ENCODE measurements around the gene MT3. TPM values are rescaled to one million over a fixed set of nuclear protein-coding genes. Genes with fewer than 3 reads are reported as not detected.
A peak's percentile ranks its signal among the peaks of the same experiment; 100 is the strongest.

Gene MT3
- total RNA-seq, 1 experiment from 2014 or later = not detected

DNA sequence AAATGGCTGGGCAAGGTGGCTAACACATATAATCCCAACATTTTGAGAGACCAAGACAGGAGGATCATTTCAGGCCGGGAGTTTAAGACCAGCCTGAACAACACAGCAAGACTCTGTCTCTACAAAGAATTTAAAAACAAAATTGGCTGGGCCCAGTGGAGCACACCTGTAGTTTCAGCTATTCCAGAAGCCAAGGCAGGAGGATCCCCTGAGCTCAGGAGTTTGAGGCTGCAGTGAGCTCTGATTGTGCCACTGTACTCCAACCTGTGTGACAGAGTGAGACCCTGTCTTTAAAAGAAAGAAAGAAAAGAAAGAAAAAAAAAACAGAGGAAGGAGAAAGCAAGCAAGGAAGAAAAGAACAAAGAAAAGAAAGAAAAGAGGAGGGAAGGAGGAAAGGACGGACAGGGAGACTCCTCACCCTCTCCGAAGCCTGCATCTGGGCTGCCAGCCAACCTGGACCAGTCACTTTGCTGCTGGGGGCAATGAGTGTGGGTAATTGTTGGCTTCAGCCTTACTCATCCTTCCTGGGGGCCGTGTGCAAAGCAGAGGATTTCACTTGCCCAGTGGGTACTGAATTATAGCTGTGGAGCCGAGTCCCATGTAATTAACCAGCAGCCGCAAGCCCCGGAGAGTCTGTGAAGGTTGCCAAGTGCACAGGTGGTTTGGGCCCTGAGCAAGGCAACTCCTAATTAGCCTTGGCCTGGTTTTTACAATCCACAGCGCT is 31.1 kb upstream of the MT3 start:
- Histone ChIP-seq H3K4me2 (no peak overlapping the region), H3K79me2 (ENCODE audit: low read depth) (no peaks in the 10 kb centered on the region), H3K36me3 (ENCODE audit: low read depth) (no peaks in the 10 kb centered on the region), H4K20me1 (ENCODE audit: insufficient read depth) (no peaks in the 10 kb centered on the region), H3K27ac (no peak overlapping the region), H3K4me1 (replicated peaks; ENCODE audit: insufficient read depth) (no peaks in the 10 kb centered on the region), H3F3A (ENCODE audit: insufficient read depth, low read depth) (no peaks in the 10 kb centered on the region), H3K27me3 (ENCODE audit: insufficient read depth, low read depth) (peaks cover 18% of the 10 kb centered on the region; the same call in 1 of the 2 replicates), H2AFZ (no peak overlapping the region), H3K4me3 (no peak overlapping the region), H3K9me3 (ENCODE audit: insufficient read depth, low read depth) (no peaks in the 10 kb centered on the region), H3K9me2 (ENCODE audit: insufficient read depth) (no peaks in the 10 kb centered on the region)
- BruUV-seq (replicated peaks) = no TSS peak
- peak in 1 of 2 experiments; percentile 9 for DNase-seq
- POLR2A ChIA-PET (ENCODE audit: unreplicated experiment) = no interaction called here
- intact Hi-C loops (cut with micrococcal nuclease; ENCODE audit: unreplicated experiment) = no loop called here
- TF ChIP-seq, protein P1, sequence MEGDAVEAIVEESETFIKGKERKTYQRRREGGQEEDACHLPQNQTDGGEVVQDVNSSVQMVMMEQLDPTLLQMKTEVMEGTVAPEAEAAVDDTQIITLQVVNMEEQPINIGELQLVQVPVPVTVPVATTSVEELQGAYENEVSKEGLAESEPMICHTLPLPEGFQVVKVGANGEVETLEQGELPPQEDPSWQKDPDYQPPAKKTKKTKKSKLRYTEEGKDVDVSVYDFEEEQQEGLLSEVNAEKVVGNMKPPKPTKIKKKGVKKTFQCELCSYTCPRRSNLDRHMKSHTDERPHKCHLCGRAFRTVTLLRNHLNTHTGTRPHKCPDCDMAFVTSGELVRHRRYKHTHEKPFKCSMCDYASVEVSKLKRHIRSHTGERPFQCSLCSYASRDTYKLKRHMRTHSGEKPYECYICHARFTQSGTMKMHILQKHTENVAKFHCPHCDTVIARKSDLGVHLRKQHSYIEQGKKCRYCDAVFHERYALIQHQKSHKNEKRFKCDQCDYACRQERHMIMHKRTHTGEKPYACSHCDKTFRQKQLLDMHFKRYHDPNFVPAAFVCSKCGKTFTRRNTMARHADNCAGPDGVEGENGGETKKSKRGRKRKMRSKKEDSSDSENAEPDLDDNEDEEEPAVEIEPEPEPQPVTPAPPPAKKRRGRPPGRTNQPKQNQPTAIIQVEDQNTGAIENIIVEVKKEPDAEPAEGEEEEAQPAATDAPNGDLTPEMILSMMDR (conservative IDR thresholded peaks at IDR 0.05) = no peak
- no peak for TF ChIP-seq EZH2 (IDR thresholded peaks at IDR 0.05; ENCODE audit: low read depth)
- CTCF ChIA-PET = no interaction called here

DNA sequence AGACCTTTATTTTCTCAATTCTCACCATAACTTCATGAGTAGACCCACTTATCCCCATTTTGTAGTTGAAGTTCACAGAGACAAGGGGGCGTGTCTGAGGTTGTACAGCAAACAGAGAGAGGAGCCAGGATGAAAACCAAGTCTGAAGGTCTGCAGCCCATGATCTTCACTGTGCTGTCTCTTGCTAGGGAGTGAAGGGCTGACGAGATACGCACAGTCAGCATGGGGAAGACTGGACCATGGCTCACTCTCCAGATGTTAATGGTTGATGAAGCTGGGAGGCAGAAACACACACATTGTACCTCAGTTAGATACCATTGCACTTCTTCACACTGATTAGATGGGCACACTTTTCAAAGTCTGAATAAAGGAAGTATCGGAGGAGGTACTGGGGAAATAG is 30.2 kb upstream of the MT3 start:
- Histone ChIP-seq H3K36me3 (ENCODE audit: low read depth) (no peaks in the 10 kb centered on the region), H3K4me3 (no peak overlapping the region), H3K4me2 (no peak overlapping the region), H3K9me2 (ENCODE audit: insufficient read depth) (no peaks in the 10 kb centered on the region), H3K79me2 (ENCODE audit: low read depth) (no peaks in the 10 kb centered on the region), H2AFZ (no peak overlapping the region), H3K27me3 (ENCODE audit: insufficient read depth, low read depth) (peaks cover 18% of the 10 kb centered on the region; the same call in 1 of the 2 replicates), H3F3A (ENCODE audit: insufficient read depth, low read depth) (no peaks in the 10 kb centered on the region), H3K27ac (no peak overlapping the region), H4K20me1 (ENCODE audit: insufficient read depth) (no peaks in the 10 kb centered on the region), H3K9me3 (ENCODE audit: insufficient read depth, low read depth) (no peaks in the 10 kb centered on the region), H3K4me1 (replicated peaks; ENCODE audit: insufficient read depth) (no peaks in the 10 kb centered on the region)
- TF ChIP-seq EZH2 (IDR thresholded peaks at IDR 0.05; ENCODE audit: low read depth) = no peak
- TF ChIP-seq, protein P1 (conservative IDR thresholded peaks at IDR 0.05) = no peak
- DNase-seq = no peak
- ChIA-PET POLR2A (ENCODE audit: unreplicated experiment) (no interaction called here), CTCF (no interaction called here)
- BruUV-seq (replicated peaks) = no TSS peak
- intact Hi-C loops (cut with micrococcal nuclease; ENCODE audit: unreplicated experiment) = no loop called here

DNA sequence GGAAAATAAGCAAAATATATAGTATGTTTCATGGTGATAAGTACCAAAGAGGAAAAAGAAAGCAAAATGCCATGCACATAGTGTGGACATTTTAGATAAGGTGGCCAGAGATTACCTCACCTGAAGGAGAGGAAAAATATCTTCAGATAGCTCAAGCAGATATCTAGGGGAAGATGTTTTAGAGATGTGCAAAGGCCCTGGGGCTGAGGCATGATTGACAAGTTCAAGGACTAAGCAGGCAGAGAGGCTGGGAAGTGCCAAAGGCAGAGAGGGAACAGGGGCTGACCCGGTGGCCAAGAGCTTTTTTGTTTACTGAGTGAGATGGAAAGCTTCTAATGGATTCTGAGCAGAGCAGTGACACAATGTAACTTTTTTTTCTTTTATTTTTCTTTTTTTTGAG is 28.9 kb upstream of the MT3 start:
- no peak for DNase-seq
- H4K20me1 ChIP-seq (ENCODE audit: insufficient read depth) = no peaks in the 10 kb centered on the region
- H3K4me2 ChIP-seq = no peak overlapping the region
- no peaks in the 10 kb centered on the region for H3K9me3 ChIP-seq (ENCODE audit: insufficient read depth, low read depth)
- no TSS peak for BruUV-seq (replicated peaks)
- H3K79me2 ChIP-seq (ENCODE audit: low read depth) = no peaks in the 10 kb centered on the region
- no peaks in the 10 kb centered on the region for H3F3A ChIP-seq (ENCODE audit: insufficient read depth, low read depth)
- no peaks in the 10 kb centered on the region for H3K9me2 ChIP-seq (ENCODE audit: insufficient read depth)
- H3K27me3 ChIP-seq (ENCODE audit: insufficient read depth, low read depth) = peaks cover 7% of the 10 kb centered on the region; the same call in 1 of the 2 replicates
- no peak overlapping the region for H2AFZ ChIP-seq
- intact Hi-C loops (cut with micrococcal nuclease; ENCODE audit: unreplicated experiment) = no loop called here
- no peaks in the 10 kb centered on the region for H3K36me3 ChIP-seq (ENCODE audit: low read depth)
- H3K27ac ChIP-seq = no peak overlapping the region
- no peaks in the 10 kb centered on the region for H3K4me1 ChIP-seq (replicated peaks; ENCODE audit: insufficient read depth)
- ChIA-PET CTCF (no interaction called here), POLR2A (ENCODE audit: unreplicated experiment) (interaction anchor here (0.7 kb wide), 1 partner anchor 220 kb away, joined by 3 read pairs; no protein-coding TSS in a partner anchor)
- no peak for TF ChIP-seq EZH2 (IDR thresholded peaks at IDR 0.05; ENCODE audit: low read depth)
- TF ChIP-seq, protein P1 (conservative IDR thresholded peaks at IDR 0.05) = no peak
- no peak overlapping the region for H3K4me3 ChIP-seq

All from PC-9 (cell line).